Retinal pigment epithelial cell (primary cell): ENCODE data around the gene SLC7A1.

Experiments
- DNase-seq: peaks from one replicate; pipeline ENCODE4 v3.0.0-alpha.2; 2010; ENCODE audit warnings: low read depth
- H3K4me3 ChIP-seq: 2 replicates; pipeline ENCODE4 v1.5.1; 2011; ENCODE audit warnings: mild to moderate bottlenecking, low read length, control low read depth, moderate library complexity
- TF ChIP-seq, protein P1 (sequence below): conservative IDR thresholded peaks from 2 replicates; pipeline ENCODE4 v1.5.1; 2011; ENCODE audit warnings: low read depth, low read length, control low read depth, inconsistent platforms

Gene SLC7A1

DNA sequence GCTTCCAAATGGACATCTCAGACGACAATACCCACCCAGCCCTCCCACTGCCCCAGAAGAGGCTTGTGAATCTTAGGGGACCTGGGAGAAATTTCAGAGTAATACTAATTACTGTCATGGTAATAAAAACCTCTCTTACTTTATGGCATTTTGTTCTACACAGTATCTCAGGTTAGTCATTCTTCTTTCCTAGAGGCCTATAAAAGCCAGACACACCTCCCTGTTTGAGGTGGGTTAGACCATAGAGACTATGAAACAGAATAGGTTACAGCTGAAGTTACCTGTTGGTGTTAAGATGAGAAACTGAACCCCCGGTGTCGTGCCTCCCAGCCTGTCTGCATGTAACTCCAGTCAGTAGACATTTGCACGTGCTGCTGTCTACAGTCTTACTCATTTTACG lies 113.9 kb downstream of the SLC7A1 start:
- TF ChIP-seq, protein P1, sequence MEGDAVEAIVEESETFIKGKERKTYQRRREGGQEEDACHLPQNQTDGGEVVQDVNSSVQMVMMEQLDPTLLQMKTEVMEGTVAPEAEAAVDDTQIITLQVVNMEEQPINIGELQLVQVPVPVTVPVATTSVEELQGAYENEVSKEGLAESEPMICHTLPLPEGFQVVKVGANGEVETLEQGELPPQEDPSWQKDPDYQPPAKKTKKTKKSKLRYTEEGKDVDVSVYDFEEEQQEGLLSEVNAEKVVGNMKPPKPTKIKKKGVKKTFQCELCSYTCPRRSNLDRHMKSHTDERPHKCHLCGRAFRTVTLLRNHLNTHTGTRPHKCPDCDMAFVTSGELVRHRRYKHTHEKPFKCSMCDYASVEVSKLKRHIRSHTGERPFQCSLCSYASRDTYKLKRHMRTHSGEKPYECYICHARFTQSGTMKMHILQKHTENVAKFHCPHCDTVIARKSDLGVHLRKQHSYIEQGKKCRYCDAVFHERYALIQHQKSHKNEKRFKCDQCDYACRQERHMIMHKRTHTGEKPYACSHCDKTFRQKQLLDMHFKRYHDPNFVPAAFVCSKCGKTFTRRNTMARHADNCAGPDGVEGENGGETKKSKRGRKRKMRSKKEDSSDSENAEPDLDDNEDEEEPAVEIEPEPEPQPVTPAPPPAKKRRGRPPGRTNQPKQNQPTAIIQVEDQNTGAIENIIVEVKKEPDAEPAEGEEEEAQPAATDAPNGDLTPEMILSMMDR: no peak
- DNase-seq: no peak
- H3K4me3 ChIP-seq: no peak overlapping the region

DNA sequence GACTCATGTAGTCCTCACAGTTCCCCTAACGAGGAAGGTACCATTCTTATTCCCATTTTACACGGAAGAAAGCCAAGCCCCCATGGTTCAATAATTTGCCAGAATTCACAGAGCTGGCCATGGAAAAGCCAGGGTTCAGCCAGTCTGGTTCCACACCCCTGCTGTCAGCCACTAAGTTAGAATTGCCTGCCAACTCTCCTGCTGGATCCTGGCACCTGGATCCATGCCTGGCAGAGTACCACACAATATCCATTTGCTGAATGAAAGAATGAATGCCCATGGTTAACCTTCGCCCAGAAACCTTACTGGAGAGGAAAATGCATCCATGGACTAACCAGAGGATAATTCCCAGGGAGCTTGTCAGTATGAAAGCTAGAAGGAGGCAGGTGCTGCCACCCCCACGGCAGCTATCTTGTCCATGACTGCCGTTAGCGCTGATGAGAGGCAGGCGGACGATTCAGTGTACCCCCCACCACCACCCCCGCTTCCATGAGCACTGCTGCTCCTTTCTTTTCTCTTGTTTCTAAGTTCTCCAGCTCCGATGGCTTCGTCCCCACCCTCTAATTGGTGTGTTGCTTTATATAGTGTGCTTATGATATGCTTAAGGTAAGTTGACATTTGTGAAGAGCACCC lies 114.5 kb downstream of the SLC7A1 start:
- no peak overlapping the region for H3K4me3 ChIP-seq
- DNase-seq: no peak
- TF ChIP-seq, protein P1: no peak

DNA sequence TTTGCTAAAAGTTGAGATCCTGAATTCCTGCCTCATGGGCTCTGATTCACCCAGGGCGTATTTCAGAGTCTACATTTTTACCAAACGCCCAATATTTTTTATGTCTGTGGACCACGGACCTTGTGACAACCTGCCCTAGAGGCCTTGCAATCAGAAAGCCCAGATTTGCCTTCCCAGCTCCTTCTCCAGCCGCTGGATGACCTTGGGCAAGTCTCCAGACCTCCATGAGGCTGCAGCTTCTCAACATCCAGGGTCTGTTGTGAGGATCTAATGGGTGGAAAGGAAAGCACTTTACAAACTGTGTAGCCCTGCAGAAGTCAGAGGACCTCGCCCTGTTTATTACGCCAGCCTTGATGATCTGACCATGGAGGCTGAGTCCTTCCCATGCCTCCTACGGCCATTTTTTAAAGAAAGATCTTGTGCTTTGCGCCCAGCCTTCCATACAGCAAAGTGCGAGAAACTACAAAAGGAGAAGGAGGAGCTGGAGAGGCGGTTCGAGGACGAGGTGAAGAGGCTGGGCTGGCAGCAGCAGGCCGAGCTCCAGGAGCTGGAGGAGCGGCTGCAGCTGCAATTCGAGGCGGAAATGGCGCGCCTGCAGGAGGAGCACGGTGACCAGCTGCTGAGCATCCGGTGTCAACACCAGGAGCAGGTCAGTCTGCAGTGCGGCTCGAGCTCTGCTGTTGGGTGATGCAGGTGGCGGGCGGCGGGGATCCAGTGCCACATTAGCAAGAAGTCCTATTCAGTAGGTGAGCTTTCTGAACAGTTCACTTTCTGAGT lies 115.6 kb downstream of the SLC7A1 start:
- H3K4me3 ChIP-seq: no peak overlapping the region
- TF ChIP-seq, protein P1: no peak
- DNase-seq: no peak

DNA sequence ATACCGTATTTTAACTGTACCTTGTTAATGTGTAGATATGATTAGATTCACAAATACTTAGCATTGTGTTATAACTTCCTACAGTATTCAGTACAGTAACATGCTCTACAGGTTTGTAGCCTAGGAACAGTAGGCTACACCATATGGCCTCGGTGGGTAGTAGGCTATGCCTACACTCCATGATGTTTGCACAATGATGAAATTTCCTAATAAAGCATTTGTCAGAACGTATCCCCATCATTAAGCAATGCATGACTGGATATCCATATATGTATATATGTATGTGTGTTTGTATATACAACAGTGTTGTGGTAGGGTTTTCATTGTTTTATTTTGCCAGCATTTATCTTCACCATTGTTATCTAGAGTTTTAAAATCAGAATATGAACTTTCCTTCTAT lies 119.4 kb downstream of the SLC7A1 start:
- no peak for DNase-seq
- H3K4me3 ChIP-seq: no peak overlapping the region
- TF ChIP-seq, protein P1: no peak

DNA sequence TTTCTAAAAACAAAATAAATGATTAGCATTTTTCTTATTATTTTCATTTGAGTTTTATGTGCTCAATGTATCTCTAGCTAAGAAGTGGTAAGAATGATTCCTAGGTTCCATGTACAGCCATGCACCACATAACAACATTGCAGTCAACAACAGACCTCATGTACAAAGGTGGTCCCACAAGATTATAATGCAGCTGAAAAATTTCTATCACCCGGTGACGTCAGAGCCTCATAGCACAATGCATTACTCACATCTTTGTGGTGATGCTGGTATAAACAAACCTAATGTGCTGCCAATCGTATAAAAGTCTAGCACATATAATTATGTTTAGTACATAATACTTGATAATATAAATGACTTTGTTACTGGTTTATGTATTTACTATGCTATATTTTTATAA lies 120.5 kb downstream of the SLC7A1 start:
- H3K4me3 ChIP-seq: no peak overlapping the region
- DNase-seq: peak; percentile 57
- TF ChIP-seq, protein P1: no peak

DNA sequence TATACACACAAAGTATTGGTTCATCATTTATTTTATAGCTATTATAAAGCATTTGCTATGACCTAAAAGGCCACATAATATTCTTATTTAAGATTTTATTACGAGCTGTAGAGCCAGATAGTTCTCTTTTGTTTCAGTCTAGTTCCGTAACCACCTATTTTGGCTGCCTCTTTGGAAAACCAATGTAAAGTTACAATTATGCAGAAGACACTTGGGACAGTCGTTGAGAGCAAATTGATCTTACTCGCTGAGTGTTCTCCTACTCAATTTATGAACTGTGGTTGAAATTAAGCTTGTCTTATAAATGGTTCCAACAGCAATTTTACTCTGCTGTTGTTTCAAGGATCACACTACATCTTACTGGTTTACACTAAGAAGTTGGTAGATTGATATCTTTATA lies 122.3 kb downstream of the SLC7A1 start:
- no peak for DNase-seq
- no peak overlapping the region for H3K4me3 ChIP-seq
- TF ChIP-seq, protein P1: no peak

DNA sequence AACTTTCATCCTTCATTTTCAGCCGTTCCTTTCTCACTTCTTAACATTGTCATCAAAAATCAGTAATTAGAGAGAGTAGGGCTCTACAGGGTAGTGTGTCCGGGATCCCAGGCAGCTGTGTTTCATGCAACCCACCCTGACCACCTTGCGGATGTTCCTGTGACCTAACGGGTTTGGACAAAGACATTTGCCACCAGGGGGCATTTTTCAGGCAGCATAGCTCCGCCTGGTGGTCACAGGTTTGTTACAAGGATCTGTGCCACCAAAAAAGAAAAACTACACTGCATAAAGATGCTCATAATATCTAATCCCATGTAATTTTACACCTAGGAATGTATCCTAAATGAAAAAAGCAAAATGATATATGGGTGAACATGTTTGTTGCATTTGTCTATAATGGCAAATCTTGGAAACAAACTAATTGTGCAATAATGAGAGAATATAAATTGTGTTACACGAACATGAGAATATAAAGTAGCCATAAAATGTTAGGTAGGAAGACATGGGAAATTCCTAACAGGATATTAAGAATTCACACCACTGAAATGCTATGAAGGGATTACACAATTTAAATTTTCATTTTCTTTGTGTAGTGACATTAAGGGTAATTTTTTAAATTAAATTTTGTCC lies 123.0 kb downstream of the SLC7A1 start:
- no peak for DNase-seq
- TF ChIP-seq, protein P1: peak; percentile 100
- H3K4me3 ChIP-seq: no peak overlapping the region
